Transverse colon (tissue), 4 donors: ENCODE results near the gene RGS3. TPM values are rescaled to one million over a fixed set of nuclear protein-coding genes. Genes with fewer than 3 reads are reported as not detected.
A peak's percentile ranks its signal among the peaks of the same experiment; 100 is the strongest.

Source experiments
- DNase-seq: peaks from one replicate; pipeline ENCODE4 v3.0.0-alpha.2; 2019
- H3K27ac ChIP-seq, 4 donors: fragments of 200-600 bp; sonication (generic); 2 replicates each; pipeline ENCODE4 v1.5.1; 2016 to 2018; ENCODE audit warnings: inconsistent platforms in 4 of 4
- H3K27me3 ChIP-seq: fragments of 200-600 bp; sonication (generic); 2 replicates; pipeline ENCODE4 v1.5.1; 2017; ENCODE audit warnings: inconsistent platforms
- H3K36me3 ChIP-seq, 4 donors: fragments of 200-600 bp; sonication (generic); 2 replicates each; pipeline ENCODE4 v1.5.1; 2017 to 2019; ENCODE audit warnings: inconsistent platforms in 4 of 4
- H3K4me1 ChIP-seq, 4 donors: fragments of 200-600 bp; sonication (generic); 2 replicates each; pipeline ENCODE4 v1.5.1; 2017 to 2020; ENCODE audit warnings: inconsistent platforms in 4 of 4
- H3K4me3 ChIP-seq, 4 donors: fragments of 200-600 bp; sonication (generic); 1 replicate in 1 of 4; 2 replicates in 3 of 4; pipeline versions ENCODE4 v1.5.1 to v1.6.1; 2017 to 2019; ENCODE audit warnings: inconsistent platforms in 4 of 4
- H3K9me3 ChIP-seq, 2 donors: fragments of 200-600 bp; sonication (generic); 2 replicates each; pipeline ENCODE4 v1.5.1; 2017 to 2019; ENCODE audit warnings: inconsistent platforms in 2 of 2
- CTCF ChIP-seq, 5 experiments: fragments of 200-600 bp in 3 of 5; fragments of 450-650 bp in 2 of 5; sonication (generic) in 3 of 5; IDR thresholded peaks; 1 replicate in 2 of 5; 2 replicates in 3 of 5; pipeline ENCODE4 v1.5.1; 2016 to 2017; ENCODE audit warnings: antibody characterized with exemption in 5 of 5, inconsistent platforms in 3 of 5, mild to moderate bottlenecking in 2 of 5, moderate library complexity in 1 of 5
- EP300 ChIP-seq: sonication (generic); formaldehyde crosslinking; IDR thresholded peaks from one replicate; pipeline ENCODE4 v1.6.1; 2017; ENCODE audit warnings: antibody characterized with exemption, low read depth
- POLR2A ChIP-seq: fragments of 450-650 bp; IDR thresholded peaks from one replicate; pipeline ENCODE4 v1.6.1; 2016; ENCODE audit warnings: antibody characterized with exemption, mild to moderate bottlenecking, moderate library complexity
- POLR2AphosphoS5 ChIP-seq, 3 donors: sonication (generic); formaldehyde crosslinking; IDR thresholded peaks; one replicate each; pipeline ENCODE4 v1.6.1; 2016; ENCODE audit warnings: antibody characterized with exemption in 3 of 3
- WGBS, 2 donors: methylation state at CpG; one replicate each; pipeline ENCODE4 v1.1.5; 2018; ENCODE audit warnings: low coverage in 1 of 2; 5-methylcytosine and 5-hydroxymethylcytosine counted together
- in situ Hi-C, 4 donors: fragments of 200-750 bp; cut with MboI; loops; one replicate each; pipeline versions ENCODE4 v1.15.0 to v1.15.1; 2017; ENCODE audit warnings: low sequenced_read_pairs in 3 of 4, low pct_ligation_motif_present in 1 of 4, low pct_unique_long_range_greater_than_20kb in 1 of 4
- intact Hi-C: fragments of 100-400 bp; cut with DNase I; formaldehyde crosslinking; loops from one replicate; pipeline ENCODE4 v1.15.1; 2023; ENCODE audit warnings: low total_unique reads
- total RNA-seq, 4 donors: library from RNA; depleted of rRNA; stranded (reverse); fragments of >200 nt; gene quantifications; one replicate each; pipeline ENCODE4 v1.1.0, GENCODE V29; 2016

Gene RGS3
- total RNA-seq, 4 donors from 2014 or later = 62.7 to 150 (median 80.9) TPM

DNA sequence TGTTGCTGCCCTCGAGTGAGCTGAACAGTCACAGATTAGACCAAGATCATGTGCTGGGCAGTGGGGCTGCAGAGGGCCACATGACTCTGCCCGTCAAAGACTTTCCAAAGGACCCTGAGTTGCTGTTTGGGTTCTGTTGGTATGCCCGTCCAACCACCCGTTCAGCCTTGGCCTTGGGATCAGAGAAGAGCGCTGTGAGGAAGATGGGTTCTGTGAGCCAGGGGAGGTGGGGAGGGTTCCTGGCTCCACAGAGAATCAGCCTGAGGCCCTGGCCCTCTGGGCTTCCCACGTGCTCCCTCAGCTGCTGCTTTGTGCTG is 72.6 kb downstream of the RGS3 start:
- TF ChIP-seq POLR2AphosphoS5 (IDR thresholded peaks at IDR 0.05) (no peak), POLR2A (no peak)
- intact Hi-C loops = no loop called here
- WGBS, 2 donors = 88% methylated on average over 6 of the region's 6 CpGs; no CpG with 5 or more reads in 1 of the 2 donors
- Histone ChIP-seq H3K9me3 (no peaks in the 10 kb centered on the region), H3K36me3 (peaks cover 0 to 6% (median 0%) of the 10 kb centered on the region in 4 donors), H3K4me3 (no peak overlapping the region), H3K4me1 (peaks cover 0 to 11% (median 0%) of the 10 kb centered on the region in 4 donors), H3K27me3 (no peaks in the 10 kb centered on the region), H3K27ac (peak overlapping the region in 3 of 4 donors; percentile 7 to 34 (median 8))
- no peak for DNase-seq
- in situ Hi-C loops = no loop called here

DNA sequence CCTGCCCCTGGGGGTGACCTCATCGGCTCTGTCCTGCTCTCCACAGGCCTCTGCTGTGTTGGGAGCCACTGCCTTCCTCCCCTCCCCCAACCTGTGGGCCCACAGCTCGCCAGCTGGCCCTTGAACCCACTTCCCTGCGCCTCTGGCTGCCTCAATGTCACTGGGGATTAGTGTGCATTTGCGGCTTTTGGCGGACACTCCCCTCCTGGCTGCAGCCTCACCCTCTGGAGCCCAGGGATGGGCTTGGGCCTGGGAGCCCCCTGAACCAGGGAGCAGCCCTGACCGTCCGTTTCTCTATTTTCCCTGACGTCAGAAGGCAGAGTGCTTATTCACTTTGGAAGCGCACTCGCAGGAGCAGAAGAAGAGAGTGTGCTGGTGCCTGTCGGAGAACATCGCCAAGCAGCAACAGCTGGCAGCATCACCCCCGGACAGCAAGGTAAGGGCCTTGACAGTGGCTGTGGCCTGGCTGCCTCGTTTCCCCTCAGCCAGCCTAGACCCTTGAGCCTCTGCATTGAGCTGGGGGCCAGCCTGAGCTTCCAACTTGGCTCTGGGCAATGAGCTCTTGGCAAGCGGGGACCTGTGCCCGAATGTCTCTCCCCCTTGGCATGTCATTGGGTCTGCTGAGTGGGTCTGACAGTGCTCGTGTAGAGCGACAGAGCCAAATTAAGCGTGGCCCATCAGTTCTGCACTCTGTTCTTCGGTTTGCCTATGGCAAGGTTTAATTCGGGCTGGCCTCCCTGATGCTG is 73.1 kb downstream of the RGS3 start:
- TF ChIP-seq CTCF (IDR thresholded peaks at IDR 0.05) = no peak
- TF ChIP-seq POLR2AphosphoS5 (IDR thresholded peaks at IDR 0.05) = no peak
- no peak for TF ChIP-seq EP300
- TF ChIP-seq POLR2A = no peak
- peak overlapping the region in 3 of 4 donors; percentile 7 to 34 (median 8) for H3K27ac ChIP-seq
- intact Hi-C loops = no loop called here
- H3K4me1 ChIP-seq = peaks cover 0 to 11% (median 0%) of the 10 kb centered on the region in 4 donors
- in situ Hi-C loops = no loop called here
- DNase-seq = no peak
- 89% methylated on average over 21 of the region's 21 CpGs; no CpG with 5 or more reads in 1 of the 2 donors for WGBS, 2 donors
- no peaks in the 10 kb centered on the region for H3K27me3 ChIP-seq
- no peaks in the 10 kb centered on the region for H3K9me3 ChIP-seq
- H3K4me3 ChIP-seq = no peak overlapping the region
- peaks cover 0 to 8% (median 0%) of the 10 kb centered on the region in 4 donors for H3K36me3 ChIP-seq

- H3K27ac ChIP-seq = peak overlapping the region in 3 of 4 donors; percentile 7 to 34 (median 8)
- no peaks in the 10 kb centered on the region for H3K9me3 ChIP-seq
- DNase-seq = no peak
- peaks cover 0 to 11% (median 0%) of the 10 kb centered on the region in 4 donors for H3K36me3 ChIP-seq
- no peak for TF ChIP-seq EP300
- no peak for TF ChIP-seq CTCF (IDR thresholded peaks at IDR 0.05)
- TF ChIP-seq POLR2AphosphoS5 (IDR thresholded peaks at IDR 0.05) = no peak
- in situ Hi-C loops = no loop called here
- peaks cover 0 to 11% (median 0%) of the 10 kb centered on the region in 4 donors for H3K4me1 ChIP-seq
- H3K27me3 ChIP-seq = no peaks in the 10 kb centered on the region
- no peak overlapping the region for H3K4me3 ChIP-seq
- WGBS, 2 donors = 84% methylated on average over 7 of the region's 7 CpGs; no CpG with 5 or more reads in 1 of the 2 donors
- intact Hi-C loops = no loop called here
These were observed 73.8 kb downstream of the RGS3 start for GRCh38 chr9:113537229-113537810.

- DNase-seq = no peak
- H3K36me3 ChIP-seq = peaks cover 0 to 11% (median 0%) of the 10 kb centered on the region in 4 donors
- in situ Hi-C loops = no loop called here
- H3K4me1 ChIP-seq = peaks cover 0 to 11% (median 0%) of the 10 kb centered on the region in 4 donors
- no peak overlapping the region for H3K4me3 ChIP-seq
- H3K9me3 ChIP-seq = no peaks in the 10 kb centered on the region
- no peak overlapping the region for H3K27ac ChIP-seq
- H3K27me3 ChIP-seq = no peaks in the 10 kb centered on the region
- WGBS, 2 donors = 83 to 96% methylated on average over 1 to 5 of the region's 5 CpGs
- intact Hi-C loops = no loop called here
- TF ChIP-seq POLR2A (no peak), CTCF (IDR thresholded peaks at IDR 0.05) (no peak), POLR2AphosphoS5 (IDR thresholded peaks at IDR 0.05) (no peak), EP300 (no peak)
These were observed 74.6 kb downstream of the RGS3 start for GRCh38 chr9:113538131-113538530.
